Tibial nerve (tissue), 3 donors: Measurements from ENCODE around the gene CALD1.

ENCODE experiments used
- CTCF ChIP-seq, 5 experiments: fragments of 200-600 bp in 3 of 5; fragments of 450-650 bp in 2 of 5; sonication (generic) in 3 of 5; IDR thresholded peaks; one replicate each; pipeline ENCODE4 v1.5.1; 2016 to 2019; ENCODE audit warnings: antibody characterized with exemption in 5 of 5, mild to moderate bottlenecking in 3 of 5, moderate library complexity in 2 of 5
- POLR2A ChIP-seq, 2 donors: fragments of 450-650 bp; IDR thresholded peaks; one replicate each; pipeline ENCODE4 v1.6.1; 2017; ENCODE audit warnings: antibody characterized with exemption in 2 of 2, mild to moderate bottlenecking in 2 of 2, moderate library complexity in 2 of 2

GRCh38 chr7:134768243-134768642, 11.2 kb upstream of the CALD1 start:
- TF ChIP-seq CTCF (IDR thresholded peaks at IDR 0.05) (no peak), POLR2A (IDR thresholded peaks at IDR 0.05) (no peak)
